HCT116 (cell line): Measurements from ENCODE around the gene KDM5C.

Experiments used
- ZNF274 ChIP-seq: fragments of 200-500 bp; sonication (Bioruptor generic); IDR thresholded peaks from 2 replicates; pipeline ENCODE4 v1.6.1; 2014; ENCODE audit warnings: mild to moderate bottlenecking, low read depth, low read length, inconsistent platforms
- TF ChIP-seq, protein P1 (sequence below), 3 experiments: fragments of 200-600 bp in 1 of 3; sonication (generic) in 1 of 3; IDR thresholded peaks in 2 of 3; conservative IDR thresholded peaks in 1 of 3; 2 replicates each; pipeline ENCODE4 v1.5.1; 2012 to 2017; ENCODE audit warnings: low read depth in 2 of 3, low read length in 2 of 3, antibody characterized with exemption in 1 of 3, borderline replicate concordance in 1 of 3, control low read depth in 1 of 3, mild to moderate bottlenecking in 1 of 3, mixed read lengths in 1 of 3, mixed run types in 1 of 3, moderate library complexity in 1 of 3; ENCODE audit not compliant: insufficient read depth in 1 of 3

GRCh38 chrX:53250556-53250955 is 25.5 kb upstream of the KDM5C start:
- no peak for TF ChIP-seq ZNF274
- TF ChIP-seq, protein P1, sequence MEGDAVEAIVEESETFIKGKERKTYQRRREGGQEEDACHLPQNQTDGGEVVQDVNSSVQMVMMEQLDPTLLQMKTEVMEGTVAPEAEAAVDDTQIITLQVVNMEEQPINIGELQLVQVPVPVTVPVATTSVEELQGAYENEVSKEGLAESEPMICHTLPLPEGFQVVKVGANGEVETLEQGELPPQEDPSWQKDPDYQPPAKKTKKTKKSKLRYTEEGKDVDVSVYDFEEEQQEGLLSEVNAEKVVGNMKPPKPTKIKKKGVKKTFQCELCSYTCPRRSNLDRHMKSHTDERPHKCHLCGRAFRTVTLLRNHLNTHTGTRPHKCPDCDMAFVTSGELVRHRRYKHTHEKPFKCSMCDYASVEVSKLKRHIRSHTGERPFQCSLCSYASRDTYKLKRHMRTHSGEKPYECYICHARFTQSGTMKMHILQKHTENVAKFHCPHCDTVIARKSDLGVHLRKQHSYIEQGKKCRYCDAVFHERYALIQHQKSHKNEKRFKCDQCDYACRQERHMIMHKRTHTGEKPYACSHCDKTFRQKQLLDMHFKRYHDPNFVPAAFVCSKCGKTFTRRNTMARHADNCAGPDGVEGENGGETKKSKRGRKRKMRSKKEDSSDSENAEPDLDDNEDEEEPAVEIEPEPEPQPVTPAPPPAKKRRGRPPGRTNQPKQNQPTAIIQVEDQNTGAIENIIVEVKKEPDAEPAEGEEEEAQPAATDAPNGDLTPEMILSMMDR (IDR thresholded peaks at IDR 0.05 in 2 of 3, conservative IDR thresholded peaks at IDR 0.05 in 1 of 3; ENCODE audit: borderline replicate concordance in 1 of 3, insufficient read depth in 1 of 3, low read depth in 2 of 3, low read length in 2 of 3), result no peak
